SW 1271 (cell line): ENCODE data around the gene ANKRD1.
"Not testable (repeated sequence)": the region's sequence is repeated elsewhere in the genome, so short reads cannot be mapped to it uniquely, and the experiment has no call there.

ENCODE experiments used
- DNase-seq, 2 experiments: peaks; one replicate each; lab custom pipeline; 2025; lab: John Stamatoyannopoulos, UW

ANKRD1 gene

GRCh38 chr10:90920986-90921666, at the start of gene ANKRD1:
TSS of gene ANKRD1 (minus strand) at chr10:90921087. CDS start at chr10:90921027, 60 bp downstream.
- peak; percentile 86 to 96 for DNase-seq

- peak in 1 of 2 experiments; percentile 5 for DNase-seq
These were observed 49.2 kb upstream of the ANKRD1 start for GRCh38 chr10:90969947-90970673.

GRCh38 chr10:90969121-90969534, 48.2 kb upstream of the ANKRD1 start:
- no peak for DNase-seq

- DNase-seq, result no peak
These were observed 47.6 kb upstream of the ANKRD1 start for GRCh38 chr10:90968328-90969081.

GRCh38 chr10:90967865-90968264, 47.0 kb upstream of the ANKRD1 start:
- DNase-seq, result no peak

- no peak for DNase-seq
These were observed 45.3 kb upstream of the ANKRD1 start for GRCh38 chr10:90966146-90966545.

GRCh38 chr10:90965720-90966119, 44.8 kb upstream of the ANKRD1 start:
- DNase-seq, result no peak

GRCh38 chr10:90964781-90965465, 44.0 kb upstream of the ANKRD1 start:
- no peak for DNase-seq

GRCh38 chr10:90963331-90963730, 42.4 kb upstream of the ANKRD1 start:
- DNase-seq, result no peak

- DNase-seq, result peak in 1 of 2 experiments; percentile 30
These were observed 39.5 kb upstream of the ANKRD1 start for GRCh38 chr10:90960355-90960814.

- no peak for DNase-seq
These were observed 38.9 kb upstream of the ANKRD1 start for GRCh38 chr10:90959826-90960225.

- DNase-seq, result no peak
These were observed 37.9 kb upstream of the ANKRD1 start for GRCh38 chr10:90958781-90959180.

GRCh38 chr10:90947030-90947960, 26.4 kb upstream of the ANKRD1 start:
- DNase-seq, result no peak

GRCh38 chr10:90945491-90946070, 24.7 kb upstream of the ANKRD1 start:
- no peak for DNase-seq

- no peak for DNase-seq
These were observed 23.9 kb upstream of the ANKRD1 start for GRCh38 chr10:90944749-90945148.

GRCh38 chr10:90942980-90943379, 22.1 kb upstream of the ANKRD1 start:
- DNase-seq, result not testable (repeated sequence)

GRCh38 chr10:90939648-90940047, 18.8 kb upstream of the ANKRD1 start:
- no peak for DNase-seq

- no peak for DNase-seq
These were observed 18.2 kb upstream of the ANKRD1 start for GRCh38 chr10:90939116-90939515.

- no peak for DNase-seq
These were observed 16.9 kb upstream of the ANKRD1 start for GRCh38 chr10:90937645-90938258.

GRCh38 chr10:90936276-90936659, 15.4 kb upstream of the ANKRD1 start:
- DNase-seq, result no peak
